Activated T-cell treated with anti-CD3 and anti-CD28 coated beads for 4 hours (primary cell): ENCODE data around the gene THYN1.
"Not testable (repeated sequence)": the region's sequence is repeated elsewhere in the genome, so short reads cannot be mapped to it uniquely, and the experiment has no call there.

Experiments
- DNase-seq: peaks from one replicate; pipeline ENCODE4 v3.0.0-alpha.2; 2020

The THYN1 gene

GRCh38 chr11:134273317-134273712, 20.2 kb upstream of the THYN1 start:
- DNase-seq = no peak

DNA sequence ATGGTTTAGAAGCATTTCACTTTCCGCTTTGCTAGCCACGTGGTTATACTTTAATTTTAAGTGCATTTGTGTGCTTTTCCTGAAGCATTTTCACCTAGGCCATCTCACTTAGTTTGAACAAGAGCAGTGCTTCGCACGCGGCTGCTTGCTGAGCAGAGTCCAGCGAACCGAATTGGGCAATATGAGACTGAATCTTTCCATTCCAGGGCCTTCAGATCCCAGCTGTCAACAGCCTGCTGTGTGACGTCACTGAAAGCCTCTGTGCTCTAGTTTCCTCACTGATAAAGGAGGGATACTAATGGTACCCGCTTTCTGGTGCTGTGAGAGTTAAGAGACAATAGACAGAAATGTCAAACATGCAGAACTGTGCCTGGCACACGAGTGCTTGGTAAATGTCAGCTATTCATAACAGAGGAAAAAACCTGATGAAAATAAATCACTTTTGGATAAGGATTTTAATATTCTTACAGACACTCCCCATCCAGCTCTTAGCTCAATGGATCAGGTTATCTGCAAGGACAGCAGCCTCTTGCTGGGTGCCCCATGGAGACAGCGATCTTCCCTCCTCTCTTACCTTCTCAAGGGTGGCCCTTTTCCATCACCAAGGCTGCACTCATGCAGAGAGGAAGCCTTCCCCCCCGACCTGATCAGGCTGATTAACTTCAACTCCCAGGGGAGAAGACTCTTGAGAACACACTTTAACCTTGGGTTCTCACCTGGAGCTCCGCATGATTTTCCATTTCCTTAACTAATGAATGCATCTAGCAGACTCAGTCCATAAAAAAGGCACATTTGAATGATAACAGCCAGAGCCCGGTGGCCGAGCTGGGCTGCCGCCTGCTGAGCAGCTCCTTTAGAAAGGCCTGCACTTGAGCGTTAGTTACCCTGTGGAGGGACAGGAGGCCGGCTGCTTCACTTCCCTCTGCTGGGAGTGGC, 19.5 kb upstream of the THYN1 start:
- no peak for DNase-seq

DNA sequence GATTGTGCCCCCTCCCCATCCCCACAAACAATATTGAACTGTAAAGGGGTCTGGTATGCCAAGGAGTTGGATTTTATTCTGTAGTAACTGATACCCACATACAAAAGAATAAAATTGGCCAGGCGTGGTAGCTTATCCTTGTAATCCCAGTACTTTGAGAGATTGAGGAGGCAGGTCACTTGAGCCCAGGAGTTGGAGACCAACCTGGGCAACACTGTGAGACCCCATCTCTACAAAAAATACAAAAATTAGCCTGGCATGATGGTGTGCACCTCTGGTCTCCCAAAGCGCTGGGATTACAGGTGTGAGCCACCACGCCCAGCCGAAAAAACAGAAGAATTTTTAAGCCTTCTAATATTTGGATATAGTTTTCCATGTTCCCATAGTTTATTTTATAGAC, 18.8 kb upstream of the THYN1 start:
- no peak for DNase-seq

- no peak for DNase-seq
Observed at GRCh38 chr11:134270250-134270714, 17.1 kb upstream of the THYN1 start.

GRCh38 chr11:134267966-134268365, 14.8 kb upstream of the THYN1 start:
- no peak for DNase-seq

DNA sequence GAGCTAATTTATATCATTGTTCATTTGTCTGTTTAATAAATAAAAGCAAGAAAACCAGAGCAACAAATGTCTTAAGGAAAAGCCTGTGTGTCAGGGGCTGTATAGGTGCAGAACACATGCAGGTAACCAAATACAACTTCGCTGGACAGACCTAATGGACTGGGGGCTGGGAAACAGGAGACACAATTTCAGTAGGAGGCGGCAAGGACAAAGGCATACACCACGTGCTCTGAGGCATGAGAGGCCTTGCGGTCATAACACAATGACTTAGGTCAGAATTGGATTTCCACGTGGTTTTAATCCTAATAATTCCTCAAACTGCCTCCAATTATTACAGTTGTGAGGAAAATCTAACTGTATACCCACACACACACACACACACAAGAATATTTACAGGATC, 14.3 kb upstream of the THYN1 start:
- no peak for DNase-seq

DNA sequence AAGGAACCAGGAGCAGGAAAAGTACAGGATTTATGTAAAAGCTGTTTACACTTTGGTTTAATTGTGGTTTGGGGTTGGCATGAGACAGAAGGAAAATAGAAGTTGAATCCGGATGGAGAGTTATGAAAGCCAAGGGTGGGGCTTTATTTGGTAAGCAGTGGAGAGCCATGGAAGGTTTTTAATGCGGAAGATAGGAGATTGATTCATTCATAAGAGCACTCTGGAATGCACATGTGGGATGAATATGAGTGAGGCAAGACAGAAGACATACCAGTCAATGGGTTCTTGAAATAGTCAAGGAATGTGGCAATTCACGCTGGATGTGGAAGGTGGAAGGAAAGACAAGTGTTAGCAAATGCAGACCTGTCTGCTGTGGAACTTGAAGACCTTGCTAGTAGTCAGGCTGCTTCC, 13.7 kb upstream of the THYN1 start:
- DNase-seq = no peak

- no peak for DNase-seq
Observed at GRCh38 chr11:134266440-134266839, 13.3 kb upstream of the THYN1 start.

DNA sequence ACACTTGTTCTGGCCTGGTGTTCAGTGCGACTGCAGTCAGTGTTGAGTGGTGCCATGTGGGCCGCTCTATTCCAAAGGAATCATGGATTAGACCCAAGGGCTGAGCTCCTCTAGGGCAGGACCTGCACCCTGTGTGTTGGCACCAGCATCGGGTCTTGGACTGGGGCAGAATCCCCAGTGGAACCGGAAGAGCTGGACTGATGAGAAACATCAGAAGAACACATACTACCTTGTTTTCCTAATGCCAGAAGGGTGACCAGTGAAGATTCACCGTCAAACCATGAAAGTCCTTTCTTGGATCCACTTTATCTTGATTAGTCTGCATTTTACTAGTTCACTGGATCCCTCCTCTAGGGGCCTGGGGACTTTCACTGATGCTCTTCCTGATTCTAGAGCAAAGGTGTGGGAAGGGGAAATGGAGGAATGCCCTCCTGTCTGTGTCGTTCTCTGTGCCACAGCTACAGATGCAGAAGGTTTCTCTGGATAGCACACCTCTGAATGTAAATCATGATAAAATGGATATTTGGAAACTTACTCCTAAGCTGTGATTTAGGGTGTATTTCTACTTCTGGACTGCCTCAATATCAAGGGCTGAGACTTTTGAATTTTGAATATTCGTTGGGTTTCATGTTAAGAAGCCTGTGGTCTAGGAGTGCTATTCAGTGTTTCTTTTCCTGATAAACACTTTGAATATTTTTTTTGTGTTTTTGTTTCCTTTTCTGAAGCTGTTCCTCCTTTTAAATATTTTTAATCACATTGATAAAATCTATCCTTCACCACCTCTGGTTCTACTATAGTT, 12.0 kb upstream of the THYN1 start:
- DNase-seq = no peak

DNA sequence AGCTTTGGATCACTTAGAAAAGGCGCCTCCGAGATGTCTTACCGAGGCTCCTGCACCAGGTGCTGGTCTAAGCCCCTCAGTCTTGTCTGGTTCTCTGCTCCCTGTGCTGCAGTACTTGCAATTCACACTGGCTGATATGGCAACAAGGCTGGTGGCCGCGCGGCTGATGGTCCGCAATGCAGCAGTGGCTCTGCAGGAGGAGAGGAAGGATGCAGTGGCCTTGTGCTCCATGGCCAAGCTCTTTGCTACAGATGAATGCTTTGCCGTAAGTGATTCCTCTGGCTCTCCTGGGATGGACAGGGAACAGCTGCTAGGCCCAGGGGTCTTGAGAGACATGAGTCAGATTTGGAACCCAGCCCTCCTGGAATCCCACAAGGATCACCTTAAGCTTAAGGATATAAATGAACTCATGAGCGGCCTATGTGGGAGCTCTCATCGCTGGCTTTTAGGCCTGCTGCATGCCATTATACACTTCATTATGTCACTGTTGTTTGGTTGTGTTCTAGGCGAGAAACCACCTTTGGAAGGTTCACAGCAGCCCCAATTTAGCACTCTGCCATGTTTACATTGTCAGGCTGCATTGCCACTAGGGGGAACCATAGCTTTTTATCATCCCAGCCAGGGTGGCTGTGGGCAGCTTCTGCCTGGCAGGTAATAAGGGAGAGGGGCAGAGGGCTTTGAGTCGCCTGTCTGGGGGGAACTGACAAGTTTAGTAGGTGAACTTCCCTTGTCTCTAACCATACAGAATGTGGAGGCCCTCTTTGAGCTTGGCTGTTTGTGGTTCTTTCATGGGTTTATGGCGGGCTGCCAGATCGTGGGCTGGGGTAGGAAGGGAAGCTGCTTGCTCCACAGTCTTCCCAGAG, 8.7 kb upstream of the THYN1 start:
- DNase-seq = peak; percentile 19

DNA sequence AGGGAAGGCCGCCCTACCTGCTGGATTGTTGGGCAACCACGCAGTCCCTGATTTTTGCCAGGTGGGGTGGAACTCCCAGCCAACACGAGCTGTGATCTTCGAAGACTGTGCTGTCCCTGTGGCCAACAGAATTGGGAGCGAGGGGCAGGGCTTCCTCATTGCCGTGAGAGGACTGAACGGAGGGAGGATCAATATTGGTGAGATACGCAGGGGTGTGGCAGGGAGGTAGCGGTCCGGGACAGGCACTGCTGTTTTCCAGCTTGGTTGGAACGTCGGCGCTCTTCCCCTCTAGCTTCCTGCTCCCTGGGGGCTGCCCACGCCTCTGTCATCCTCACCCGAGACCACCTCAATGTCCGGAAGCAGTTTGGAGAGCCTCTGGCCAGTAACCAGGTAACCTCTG, 7.8 kb upstream of the THYN1 start:
- no peak for DNase-seq

DNA sequence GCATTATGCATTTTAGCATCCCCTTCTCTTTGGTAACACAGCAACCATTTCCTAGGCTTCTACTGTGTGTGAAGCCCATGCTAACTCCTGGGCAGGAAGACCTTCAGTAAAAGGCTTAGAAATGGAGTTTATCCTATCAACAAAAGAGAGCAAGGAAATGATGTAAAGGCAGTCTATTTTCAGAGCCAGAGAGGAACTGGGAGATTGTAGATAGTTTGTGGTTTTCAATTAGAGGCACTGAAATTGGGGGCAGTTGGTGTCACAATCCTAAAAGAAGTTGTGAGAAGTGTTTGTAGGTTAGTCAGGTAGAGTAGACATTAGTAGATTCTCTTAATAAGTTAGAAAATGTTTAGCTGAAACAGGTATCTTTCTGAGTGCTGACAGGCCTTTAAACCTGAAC, 7.4 kb upstream of the THYN1 start:
- DNase-seq = no peak

DNA sequence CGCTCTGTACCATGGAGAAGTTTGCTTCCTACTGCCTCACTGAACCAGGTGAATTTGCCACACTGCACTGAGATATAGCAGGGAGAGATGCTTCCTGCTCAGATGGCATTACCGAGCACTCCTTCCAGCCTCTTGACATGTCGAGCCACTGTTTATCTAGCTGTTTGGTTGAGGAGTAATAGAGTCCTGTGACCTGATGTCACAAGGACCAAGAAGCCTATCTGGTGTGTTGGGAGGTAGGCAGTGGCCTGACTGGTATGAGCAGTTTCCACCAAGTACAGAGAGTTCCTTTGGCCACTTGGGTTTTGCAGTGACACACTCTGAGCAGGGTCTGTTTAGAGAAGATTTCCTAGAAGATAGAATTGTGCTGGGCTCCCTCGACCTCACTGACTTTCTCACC, 5.4 kb upstream of the THYN1 start:
- no peak for DNase-seq

GRCh38 chr11:134257101-134257500, 3.9 kb upstream of the THYN1 start:
- DNase-seq = no peak

DNA sequence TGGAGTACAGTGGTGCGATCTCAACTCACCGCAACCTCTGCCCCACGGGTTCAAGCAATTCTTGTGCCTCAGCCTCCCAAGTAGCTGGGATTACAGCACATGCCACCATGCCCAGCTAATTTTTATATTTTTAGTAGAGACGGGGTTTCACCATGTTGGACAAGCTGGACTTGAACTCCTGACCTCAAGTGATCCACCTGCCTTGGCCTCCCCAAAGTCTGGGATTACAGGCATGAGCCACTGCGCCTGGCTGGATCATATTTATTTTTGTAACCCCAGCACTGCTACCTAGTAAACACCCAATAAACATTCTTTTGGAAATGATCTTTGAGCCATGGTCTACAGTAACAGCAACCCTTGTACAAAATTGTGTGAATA, 2.0 kb upstream of the THYN1 start:
- DNase-seq = not testable (repeated sequence)

- no peak for DNase-seq
Observed at GRCh38 chr11:134254433-134255183, 1.5 kb upstream of the THYN1 start.

GRCh38 chr11:134252346-134253187, 585 bp downstream of the THYN1 start:
- no peak for DNase-seq

- DNase-seq = no peak
Observed at GRCh38 chr11:134250675-134251074, 2.5 kb downstream of the THYN1 start.

GRCh38 chr11:134250246-134250645, 2.9 kb downstream of the THYN1 start:
- DNase-seq = no peak

- no peak for DNase-seq
Observed at GRCh38 chr11:134248910-134249480, 4.2 kb downstream of the THYN1 start.

GRCh38 chr11:134246678-134247077, 6.5 kb downstream of the THYN1 start:
- DNase-seq = no peak
